Karpas-422 (cell line): ENCODE measurements around the gene CAVIN2. TPM values are rescaled to one million over a fixed set of nuclear protein-coding genes. Genes with fewer than 3 reads are reported as not detected.
A peak's percentile ranks its signal among the peaks of the same experiment; 100 is the strongest.

Experiments used
- DNase-seq: peaks from one replicate; pipeline ENCODE4 v3.0.0-alpha.2; 2015
- H2AFZ ChIP-seq: fragments of 200-600 bp; sonication (generic); 2 replicates; pipeline ENCODE4 v1.6.1; 2014; ENCODE audit warnings: antibody characterized with exemption, low read length, mixed read lengths
- H3K27ac ChIP-seq: fragments of 200-600 bp; sonication (generic); 2 replicates; pipeline ENCODE4 v1.5.1; 2014; ENCODE audit warnings: mild to moderate bottlenecking, low read length, moderate library complexity
- H3K27me3 ChIP-seq: fragments of 200-600 bp; sonication (generic); 2 replicates; pipeline ENCODE4 v1.6.1; 2014; ENCODE audit warnings: low read length, mixed read lengths
- H3K36me3 ChIP-seq: fragments of 200-600 bp; sonication (generic); 2 replicates; pipeline ENCODE4 v1.6.1; 2014; ENCODE audit warnings: low read length, mixed read lengths; ENCODE audit not compliant: insufficient read depth
- H3K4me1 ChIP-seq: fragments of 200-600 bp; sonication (generic); 2 replicates; pipeline ENCODE4 v1.6.1; 2014; ENCODE audit warnings: mild to moderate bottlenecking, low read length, mixed read lengths
- H3K4me2 ChIP-seq: fragments of 200-600 bp; sonication (generic); 2 replicates; pipeline ENCODE4 v1.6.1; 2014; ENCODE audit warnings: low read length, low read depth, mild to moderate bottlenecking; ENCODE audit not compliant: poor library complexity, severe bottlenecking
- H3K4me3 ChIP-seq: fragments of 200-600 bp; sonication (generic); 2 replicates; pipeline ENCODE4 v1.5.1; 2014; ENCODE audit warnings: mild to moderate bottlenecking, antibody characterized with exemption, low read length, mixed read lengths
- H3K79me2 ChIP-seq: fragments of 200-600 bp; sonication (generic); 2 replicates; pipeline ENCODE4 v1.6.1; 2014; ENCODE audit warnings: mild to moderate bottlenecking, low read length, mixed read lengths
- H3K9ac ChIP-seq: fragments of 200-600 bp; sonication (generic); 2 replicates; pipeline ENCODE4 v1.6.0; 2014; ENCODE audit warnings: low read length
- H3K9me2 ChIP-seq: fragments of 200-600 bp; sonication (generic), shearing (Covaris generic); replicated peaks from 2 replicates; pipeline ENCODE4 v1.6.0; 2014; ENCODE audit warnings: mild to moderate bottlenecking, low read length, moderate library complexity; ENCODE audit not compliant: insufficient read depth
- H3K9me3 ChIP-seq: fragments of 300-700, 200-600 bp; sonication (generic); 2 replicates; pipeline ENCODE4 v1.6.1; 2014; ENCODE audit warnings: low read length, mixed read lengths
- H4K20me1 ChIP-seq: fragments of 200-600 bp; sonication (generic); 2 replicates; pipeline ENCODE4 v1.6.1; 2014; ENCODE audit warnings: mild to moderate bottlenecking, antibody characterized with exemption, low read length, low read depth; ENCODE audit not compliant: insufficient read depth
- total RNA-seq: library from RNA; depleted of rRNA; stranded (reverse); fragments of >200 nt; shearing (Covaris generic); gene quantifications from 2 replicates; pipeline ENCODE4 v1.2.3, GENCODE V29; 2014; ENCODE audit warnings: low replicate concordance

CAVIN2 gene
- total RNA-seq, 1 experiment from 2014 or later = 3.1 TPM

GRCh38 chr2:191885650-191886049, 38.8 kb upstream of the CAVIN2 start:
- H3K9ac ChIP-seq = no peak overlapping the region
- no peaks in the 10 kb centered on the region for H3K9me3 ChIP-seq
- no peak for DNase-seq
- H3K27ac ChIP-seq = no peak overlapping the region
- no peaks in the 10 kb centered on the region for H4K20me1 ChIP-seq
- no peak overlapping the region for H2AFZ ChIP-seq
- H3K4me2 ChIP-seq = no peak overlapping the region
- H3K27me3 ChIP-seq = no peaks in the 10 kb centered on the region
- H3K79me2 ChIP-seq = no peaks in the 10 kb centered on the region
- H3K4me1 ChIP-seq = peaks cover 6% of the 10 kb centered on the region
- H3K36me3 ChIP-seq = no peaks in the 10 kb centered on the region
- H3K9me2 ChIP-seq = no peaks in the 10 kb centered on the region
- H3K4me3 ChIP-seq = no peak overlapping the region

- Histone ChIP-seq H3K4me1 (peaks cover 6% of the 10 kb centered on the region), H3K9me2 (no peaks in the 10 kb centered on the region), H3K4me2 (no peak overlapping the region), H3K79me2 (no peaks in the 10 kb centered on the region), H3K9ac (no peak overlapping the region), H4K20me1 (no peaks in the 10 kb centered on the region), H2AFZ (no peak overlapping the region), H3K4me3 (no peak overlapping the region), H3K36me3 (no peaks in the 10 kb centered on the region), H3K27ac (no peak overlapping the region), H3K9me3 (no peaks in the 10 kb centered on the region), H3K27me3 (no peaks in the 10 kb centered on the region)
- DNase-seq = no peak
Observed at GRCh38 chr2:191885098-191885497, 38.2 kb upstream of the CAVIN2 start.

- H3K4me1 ChIP-seq = peaks cover 6% of the 10 kb centered on the region
- H3K4me2 ChIP-seq = no peak overlapping the region
- H3K9me3 ChIP-seq = no peaks in the 10 kb centered on the region
- no peak overlapping the region for H3K4me3 ChIP-seq
- no peak overlapping the region for H2AFZ ChIP-seq
- no peaks in the 10 kb centered on the region for H3K9me2 ChIP-seq
- no peaks in the 10 kb centered on the region for H3K36me3 ChIP-seq
- H3K79me2 ChIP-seq = no peaks in the 10 kb centered on the region
- no peak overlapping the region for H3K9ac ChIP-seq
- DNase-seq = no peak
- H3K27ac ChIP-seq = no peak overlapping the region
- H4K20me1 ChIP-seq = no peaks in the 10 kb centered on the region
- no peaks in the 10 kb centered on the region for H3K27me3 ChIP-seq
Observed at GRCh38 chr2:191881982-191882816, 35.3 kb upstream of the CAVIN2 start.

DNA sequence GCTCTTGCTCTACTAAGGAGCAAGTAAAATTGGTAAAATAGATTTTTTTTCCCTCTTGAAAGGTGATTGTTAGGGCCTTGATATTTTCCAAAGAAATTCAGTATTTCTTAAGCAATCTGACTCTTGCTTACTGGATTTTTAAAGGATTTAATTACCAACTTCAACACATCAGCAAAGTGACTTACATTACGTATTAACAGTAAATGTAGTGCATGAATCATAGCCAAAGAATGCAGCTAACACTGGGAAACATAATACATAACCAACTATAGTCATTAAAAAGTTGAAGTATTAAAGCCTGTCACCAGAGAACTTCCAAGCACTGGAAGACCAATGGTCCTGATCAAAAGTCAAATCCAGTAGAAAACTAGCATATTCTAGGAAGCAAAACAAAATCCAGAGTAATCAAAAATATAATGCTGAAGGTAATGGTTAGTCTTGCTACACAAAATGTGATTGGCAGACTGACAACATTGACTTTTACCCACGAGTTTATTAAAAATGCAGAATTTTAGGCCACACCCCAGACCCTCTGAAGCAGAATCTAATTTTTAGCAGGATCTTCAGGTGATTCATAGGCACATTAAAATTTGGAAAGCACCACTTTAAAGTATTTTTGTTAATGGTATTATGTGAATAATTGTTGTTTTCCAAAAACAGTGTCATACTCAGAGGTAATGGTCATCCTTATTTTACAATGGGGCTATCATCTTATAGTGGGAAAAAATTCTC, 31.8 kb upstream of the CAVIN2 start:
- no peaks in the 10 kb centered on the region for H3K79me2 ChIP-seq
- no peaks in the 10 kb centered on the region for H3K36me3 ChIP-seq
- no peaks in the 10 kb centered on the region for H3K27me3 ChIP-seq
- no peak overlapping the region for H2AFZ ChIP-seq
- no peak overlapping the region for H3K9ac ChIP-seq
- no peak overlapping the region for H3K27ac ChIP-seq
- H3K4me1 ChIP-seq = no peaks in the 10 kb centered on the region
- DNase-seq = no peak
- no peak overlapping the region for H3K4me3 ChIP-seq
- H4K20me1 ChIP-seq = no peaks in the 10 kb centered on the region
- no peak overlapping the region for H3K4me2 ChIP-seq
- no peaks in the 10 kb centered on the region for H3K9me3 ChIP-seq
- no peaks in the 10 kb centered on the region for H3K9me2 ChIP-seq

GRCh38 chr2:191877875-191878274, 31.0 kb upstream of the CAVIN2 start:
- H3K27me3 ChIP-seq = no peaks in the 10 kb centered on the region
- H4K20me1 ChIP-seq = no peaks in the 10 kb centered on the region
- no peak overlapping the region for H3K9ac ChIP-seq
- no peak overlapping the region for H3K4me3 ChIP-seq
- H3K9me2 ChIP-seq = no peaks in the 10 kb centered on the region
- H3K9me3 ChIP-seq = no peaks in the 10 kb centered on the region
- H3K36me3 ChIP-seq = no peaks in the 10 kb centered on the region
- H3K4me2 ChIP-seq = no peak overlapping the region
- H3K27ac ChIP-seq = no peak overlapping the region
- H3K79me2 ChIP-seq = no peaks in the 10 kb centered on the region
- DNase-seq = no peak
- H2AFZ ChIP-seq = no peak overlapping the region
- H3K4me1 ChIP-seq = no peaks in the 10 kb centered on the region

GRCh38 chr2:191875859-191876258, 29.0 kb upstream of the CAVIN2 start:
- Histone ChIP-seq H3K4me2 (no peak overlapping the region), H3K79me2 (no peaks in the 10 kb centered on the region)
- no peak for DNase-seq

DNA sequence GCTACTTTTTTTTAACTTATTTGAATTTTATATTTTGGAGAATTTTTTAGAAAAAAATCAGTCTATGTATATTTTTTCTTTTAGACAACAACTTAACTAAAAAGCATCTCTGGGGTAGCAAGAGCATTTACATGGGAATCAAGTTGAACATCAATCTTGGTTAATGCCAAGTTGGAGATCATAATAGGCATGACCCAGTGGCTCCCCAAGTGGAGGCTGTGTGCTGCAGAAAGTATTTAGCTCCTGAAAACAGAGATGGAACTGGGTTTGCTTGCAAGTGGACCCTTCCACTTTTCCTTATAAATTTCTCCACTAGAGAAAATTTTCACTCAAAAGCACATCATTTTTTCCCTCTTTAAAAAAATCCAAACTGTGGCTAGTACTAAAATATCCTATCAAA, 23.9 kb upstream of the CAVIN2 start:
- Histone ChIP-seq H3K4me3 (no peak overlapping the region), H2AFZ (no peak overlapping the region), H3K9me2 (no peaks in the 10 kb centered on the region)

More at GRCh38 chr2:191875859-191876258, 29.0 kb upstream of the CAVIN2 start:
- Histone ChIP-seq H2AFZ (no peak overlapping the region), H3K9me3 (no peaks in the 10 kb centered on the region), H3K36me3 (no peaks in the 10 kb centered on the region), H4K20me1 (no peaks in the 10 kb centered on the region), H3K4me1 (no peaks in the 10 kb centered on the region), H3K9ac (no peak overlapping the region), H3K27ac (no peak overlapping the region), H3K27me3 (no peaks in the 10 kb centered on the region), H3K9me2 (no peaks in the 10 kb centered on the region), H3K4me3 (no peak overlapping the region)

DNA sequence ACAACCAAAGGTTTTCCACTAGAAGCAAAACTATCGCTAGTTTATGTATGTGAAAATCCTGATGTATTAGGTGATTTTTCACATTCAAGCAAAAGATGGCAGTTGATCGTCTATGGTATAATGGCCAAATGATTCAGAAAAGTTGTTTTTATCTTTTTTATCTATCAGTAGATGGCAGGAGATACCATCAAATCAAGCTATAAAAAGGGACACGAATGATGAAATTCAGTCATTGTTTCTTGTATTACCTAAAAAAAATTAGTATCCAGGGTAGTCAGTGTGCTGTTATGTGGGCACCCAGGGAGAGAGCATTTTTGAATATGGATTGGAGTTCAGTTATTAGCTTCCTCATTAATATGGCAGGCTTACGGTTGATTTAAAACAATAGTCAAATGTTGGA, 22.9 kb upstream of the CAVIN2 start:
- Histone ChIP-seq H4K20me1 (no peaks in the 10 kb centered on the region), H3K4me3 (0 out of 2 replicates have a peak overlapping the region, but pooled peaks have one; percentile 18), H3K79me2 (no peaks in the 10 kb centered on the region), H3K4me2 (peak overlapping the region; percentile 46), H3K27me3 (no peaks in the 10 kb centered on the region), H3K9ac (no peak overlapping the region), H3K36me3 (no peaks in the 10 kb centered on the region), H3K4me1 (peaks cover 24% of the 10 kb centered on the region), H3K27ac (peak overlapping the region; percentile 32), H3K9me3 (no peaks in the 10 kb centered on the region), H2AFZ (0 out of 2 replicates have a peak overlapping the region, but pooled peaks have one; percentile 1), H3K9me2 (no peaks in the 10 kb centered on the region)
- peak; percentile 62 for DNase-seq

More for the DNA sequence above, 23.9 kb upstream of the CAVIN2 start:
- H3K4me1 ChIP-seq = peaks cover 19% of the 10 kb centered on the region
- no peak overlapping the region for H3K9ac ChIP-seq
- no peak overlapping the region for H3K27ac ChIP-seq
- H3K27me3 ChIP-seq = no peaks in the 10 kb centered on the region
- no peak overlapping the region for H3K4me2 ChIP-seq
- peak; percentile 50 for DNase-seq
- no peaks in the 10 kb centered on the region for H4K20me1 ChIP-seq
- no peaks in the 10 kb centered on the region for H3K9me3 ChIP-seq
- H3K79me2 ChIP-seq = no peaks in the 10 kb centered on the region
- H3K36me3 ChIP-seq = no peaks in the 10 kb centered on the region
